H9 (cell line): ENCODE measurements around the gene TPRG1. TPM values are rescaled to one million over a fixed set of nuclear protein-coding genes. Genes with fewer than 3 reads are reported as not detected.

Experiments used
- DNase-seq: peaks from one replicate; pipeline ENCODE4 v3.0.0-alpha.2; 2017
- H2AFZ ChIP-seq: one replicate; pipeline ENCODE4 v1.6.1; 2013; ENCODE audit warnings: mild to moderate bottlenecking, low read length, control low read depth, moderate library complexity
- H2AK5ac ChIP-seq: 2 replicates; pipeline ENCODE4 v1.6.1; 2013; ENCODE audit warnings: low read length, control low read depth, mixed read lengths; ENCODE audit not compliant: insufficient read length
- H2BK120ac ChIP-seq: one replicate; pipeline ENCODE4 v1.6.1; 2013; ENCODE audit warnings: low read depth, mild to moderate bottlenecking, low read length, control low read depth, inconsistent platforms; ENCODE audit not compliant: poor library complexity, severe bottlenecking
- H2BK12ac ChIP-seq: 2 replicates; pipeline ENCODE4 v1.6.1; 2013; ENCODE audit warnings: low read length, control low read depth, mixed read lengths, low read depth; ENCODE audit not compliant: insufficient read length
- H2BK15ac ChIP-seq: 2 replicates; pipeline ENCODE4 v1.6.1; 2013; ENCODE audit warnings: low read depth, low read length, control low read depth
- H2BK20ac ChIP-seq: one replicate; pipeline ENCODE4 v1.6.1; 2013; ENCODE audit warnings: low read depth, mild to moderate bottlenecking, low read length, control low read depth, inconsistent platforms; ENCODE audit not compliant: poor library complexity, severe bottlenecking
- H2BK5ac ChIP-seq: 2 replicates; pipeline ENCODE4 v1.6.1; 2013; ENCODE audit warnings: low read length, control low read depth, mixed read lengths; ENCODE audit not compliant: insufficient read length
- H3K14ac ChIP-seq: 2 replicates; pipeline ENCODE4 v1.6.1; 2013; ENCODE audit warnings: low read length, control low read depth; ENCODE audit not compliant: insufficient read depth
- H3K18ac ChIP-seq: 2 replicates; pipeline ENCODE4 v1.6.1; 2013; ENCODE audit warnings: low read depth, mild to moderate bottlenecking, mixed read lengths, low read length, control low read depth; ENCODE audit not compliant: insufficient read length
- H3K23ac ChIP-seq: 2 replicates; pipeline ENCODE4 v1.6.1; 2013; ENCODE audit warnings: low read length, control low read depth, mixed read lengths, low read depth; ENCODE audit not compliant: insufficient read length
- H3K23me2 ChIP-seq: 2 replicates; pipeline ENCODE4 v1.6.1; 2013; ENCODE audit warnings: low read depth, mild to moderate bottlenecking, mixed read lengths, low read length, control low read depth; ENCODE audit not compliant: insufficient read length, poor library complexity, severe bottlenecking
- H3K27ac ChIP-seq: 2 replicates; pipeline ENCODE4 v1.5.1; 2013; ENCODE audit warnings: low read length, control low read depth, mixed read lengths, low read depth; ENCODE audit not compliant: insufficient read length
- H3K27me3 ChIP-seq: 2 replicates; pipeline ENCODE4 v1.6.1; 2013; ENCODE audit warnings: low read length, control low read depth, inconsistent platforms; ENCODE audit not compliant: insufficient read depth
- H3K4ac ChIP-seq: 2 replicates; pipeline ENCODE4 v1.6.1; 2013; ENCODE audit warnings: low read depth, mild to moderate bottlenecking, control low read depth, inconsistent platforms, low read length, moderate library complexity
- H3K4me1 ChIP-seq: 2 replicates; pipeline ENCODE4 v1.6.1; 2013; ENCODE audit warnings: low read length, control low read depth, inconsistent platforms; ENCODE audit not compliant: insufficient read depth
- H3K4me2 ChIP-seq: 2 replicates; pipeline ENCODE4 v1.6.1; 2013; ENCODE audit warnings: low read length, control low read depth, mixed read lengths; ENCODE audit not compliant: insufficient read length, insufficient read depth
- H3K56ac ChIP-seq: 2 replicates; pipeline ENCODE4 v1.6.1; 2013; ENCODE audit warnings: low read depth, mild to moderate bottlenecking, mixed read lengths, low read length, control low read depth; ENCODE audit not compliant: insufficient read length
- H3K79me1 ChIP-seq: 2 replicates; pipeline ENCODE4 v1.6.1; 2013; ENCODE audit warnings: low read depth, mild to moderate bottlenecking, moderate library complexity, low read length, control low read depth, inconsistent platforms; ENCODE audit not compliant: insufficient read depth, poor library complexity, severe bottlenecking
- H3K79me2 ChIP-seq: 2 replicates; pipeline ENCODE4 v1.6.1; 2013; ENCODE audit warnings: low read length, control low read depth, inconsistent platforms; ENCODE audit not compliant: insufficient read depth
- H3K9ac ChIP-seq: 2 replicates; pipeline ENCODE4 v1.6.1; 2013; ENCODE audit warnings: low read length, control low read depth, mixed read lengths; ENCODE audit not compliant: insufficient read length; ENCODE audit errors: extremely low read depth
- H3K9me3 ChIP-seq: one replicate; pipeline ENCODE4 v1.6.1; 2013; ENCODE audit warnings: low read depth, low read length, inconsistent platforms; ENCODE audit not compliant: control insufficient read depth
- H3T11ph ChIP-seq: one replicate; pipeline ENCODE4 v1.6.1; 2013; ENCODE audit warnings: mild to moderate bottlenecking, low read length, control low read depth, inconsistent platforms
- H4K20me1 ChIP-seq: one replicate; pipeline ENCODE4 v1.6.1; 2013; ENCODE audit not compliant: control insufficient read depth, insufficient read length, insufficient read depth
- H4K5ac ChIP-seq: 2 replicates; pipeline ENCODE4 v1.6.1; 2013; ENCODE audit warnings: low read depth, mild to moderate bottlenecking, mixed read lengths, low read length, control low read depth; ENCODE audit not compliant: insufficient read length
- H4K8ac ChIP-seq: replicated peaks from 2 replicates; pipeline ENCODE4 v1.6.1; 2013; ENCODE audit warnings: low read length, control low read depth, mixed read lengths, low read depth; ENCODE audit not compliant: insufficient read length
- H4K91ac ChIP-seq: 2 replicates; pipeline ENCODE4 v1.6.1; 2013; ENCODE audit warnings: low read depth, mild to moderate bottlenecking, moderate library complexity, mixed read lengths, low read length, control low read depth; ENCODE audit not compliant: insufficient read length
- H3K27ac Mint-ChIP-seq, 3 experiments: 2 replicates in 2 of 3; 3 replicates in 1 of 3; pipeline ENCODE4 v1.8.0; 2020 to 2021; ENCODE audit warnings: mixed read lengths in 3 of 3, mild to moderate bottlenecking in 1 of 3, moderate library complexity in 1 of 3
- H3K27me3 Mint-ChIP-seq: 2 replicates; pipeline ENCODE4 v1.8.0; 2021; ENCODE audit warnings: low read depth, mild to moderate bottlenecking, moderate library complexity, mixed read lengths
- H3K36me3 Mint-ChIP-seq, 3 experiments: 2 replicates in 2 of 3; 3 replicates in 1 of 3; pipeline ENCODE4 v1.8.0; 2020 to 2021; ENCODE audit warnings: low read depth in 3 of 3, mixed read lengths in 3 of 3; ENCODE audit not compliant: insufficient read depth in 1 of 3
- H3K4me1 Mint-ChIP-seq, 2 experiments: 2 replicates each; pipeline ENCODE4 v1.8.0; 2020; ENCODE audit warnings: mixed read lengths in 2 of 2
- H3K4me3 Mint-ChIP-seq, 2 experiments: 2 replicates in 1 of 2; 3 replicates in 1 of 2; pipeline ENCODE4 v1.8.0; 2020 to 2021; ENCODE audit warnings: mild to moderate bottlenecking in 2 of 2, mixed read lengths in 2 of 2, moderate library complexity in 1 of 2
- H3K9me3 Mint-ChIP-seq, 2 experiments: 2 replicates in 1 of 2; 3 replicates in 1 of 2; pipeline ENCODE4 v1.8.0; 2020; ENCODE audit warnings: mild to moderate bottlenecking in 2 of 2, mixed read lengths in 2 of 2, moderate library complexity in 1 of 2
- CTCF ChIP-seq: fragments of 200-600 bp; sonication (generic); conservative IDR thresholded peaks from 3 replicates; pipeline ENCODE4 v1.8.0; 2021; ENCODE audit warnings: antibody characterized with exemption, mild to moderate bottlenecking
- WGBS: extraction: QIAGEN DNeasy Blood & Tissue Kit; methylation state at CpG from one replicate; pipeline ENCODE4 v1.1.7; 2013; ENCODE audit warnings: missing lambda C conversion rate, low lambda C conversion rate, mixed read lengths; ENCODE audit not compliant: insufficient read length; ENCODE audit errors: extremely low coverage; 5-methylcytosine and 5-hydroxymethylcytosine counted together
- total RNA-seq: library from RNA; stranded (reverse); gene quantifications from 2 replicates; pipeline ENCODE4 v1.2.1, GENCODE V29; 2021

The TPRG1 gene
- total RNA-seq, 1 experiment from 2014 or later, result 0.66 TPM

GRCh38 chr3:189233225-189233858, 61.6 kb downstream of the TPRG1 start:
- H4K8ac ChIP-seq, result no peak overlapping the region
- no peak overlapping the region for H2BK120ac ChIP-seq
- H4K91ac ChIP-seq, result no peak overlapping the region
- WGBS, result no CpG with 5 or more reads among the region's 5 CpGs
- peak; percentile 69 for DNase-seq
- Mint-ChIP-seq H3K27me3 (no peaks in the 10 kb centered on the region; the same call in 1 of the 2 replicates), H3K4me3 (no peak overlapping the region), H3K9me3 (no peaks in the 10 kb centered on the region), H3K36me3 (no peaks in the 10 kb centered on the region), H3K4me1 (peaks cover 0 to 5% of the 10 kb centered on the region in 2 experiments; a peak in 2 of 4 replicates), H3K27ac (no peak overlapping the region)
- no peak overlapping the region for H3T11ph ChIP-seq
- H3K9ac ChIP-seq, result no peak overlapping the region
- H3K4me1 ChIP-seq, result no peaks in the 10 kb centered on the region
- no peak overlapping the region for H2BK12ac ChIP-seq
- H3K23me2 ChIP-seq, result no peaks in the 10 kb centered on the region
- H3K79me2 ChIP-seq, result no peaks in the 10 kb centered on the region
- no peak overlapping the region for H2BK20ac ChIP-seq
- H3K18ac ChIP-seq, result no peak overlapping the region
- H3K56ac ChIP-seq, result no peak overlapping the region
- H3K14ac ChIP-seq, result no peak overlapping the region
- no peaks in the 10 kb centered on the region for H3K27me3 ChIP-seq
- no peaks in the 10 kb centered on the region for H3K9me3 ChIP-seq
- H3K27ac ChIP-seq, result no peak overlapping the region
- no peak overlapping the region for H3K4ac ChIP-seq
- H3K23ac ChIP-seq, result no peak overlapping the region
- no peak overlapping the region for H4K5ac ChIP-seq
- TF ChIP-seq CTCF, result peak; percentile 79
- no peaks in the 10 kb centered on the region for H3K79me1 ChIP-seq
- no peak overlapping the region for H2AK5ac ChIP-seq
- no peak overlapping the region for H2BK15ac ChIP-seq
- no peaks in the 10 kb centered on the region for H4K20me1 ChIP-seq
- no peak overlapping the region for H2BK5ac ChIP-seq
- no peak overlapping the region for H2AFZ ChIP-seq
- H3K4me2 ChIP-seq, result no peak overlapping the region
